ENCODE results near the gene KIAA2012. TPM values are rescaled to one million over a fixed set of nuclear protein-coding genes. Genes with fewer than 3 reads are reported as not detected.
A peak's percentile ranks its signal among the peaks of the same experiment; 100 is the strongest.

The KIAA2012 gene
- total RNA-seq, 1 donor from 2014 or later: 1.3 TPM

- H3K27ac Mint-ChIP-seq: peak overlapping the region; percentile 70
- peaks cover 56% of the 10 kb centered on the region for H3K4me1 Mint-ChIP-seq (ENCODE audit: unreplicated experiment)
- no peaks in the 10 kb centered on the region for H3K9me3 Mint-ChIP-seq
- no peaks in the 10 kb centered on the region for H3K36me3 Mint-ChIP-seq
- H3K4me3 Mint-ChIP-seq: no peak overlapping the region
- DNase-seq (ENCODE audit: extremely low spot score, unreplicated experiment): no peak
- no peak for TF ChIP-seq CTCF (conservative IDR thresholded peaks at IDR 0.05)
- no peaks in the 10 kb centered on the region for H3K27me3 Mint-ChIP-seq
Observed at GRCh38 chr2:202069170-202070067, 3.6 kb upstream of the KIAA2012 start.

GRCh38 chr2:202071107-202071506, 1.9 kb upstream of the KIAA2012 start:
- no peaks in the 10 kb centered on the region for H3K36me3 Mint-ChIP-seq
- DNase-seq (ENCODE audit: extremely low spot score, unreplicated experiment): no peak
- H3K27ac Mint-ChIP-seq: no peak overlapping the region
- peaks cover 47% of the 10 kb centered on the region for H3K4me1 Mint-ChIP-seq (ENCODE audit: unreplicated experiment)
- no peak overlapping the region for H3K4me3 Mint-ChIP-seq
- no peak for TF ChIP-seq CTCF (conservative IDR thresholded peaks at IDR 0.05)
- H3K27me3 Mint-ChIP-seq: no peaks in the 10 kb centered on the region
- H3K9me3 Mint-ChIP-seq: no peaks in the 10 kb centered on the region

- H3K4me1 Mint-ChIP-seq (ENCODE audit: unreplicated experiment): peaks cover 40% of the 10 kb centered on the region
- DNase-seq (ENCODE audit: extremely low spot score, unreplicated experiment): no peak
Observed at GRCh38 chr2:202072226-202072625, 829 bp upstream of the KIAA2012 start.

GRCh38 chr2:202074324-202074723, 1.3 kb downstream of the KIAA2012 start:
- H3K9me3 Mint-ChIP-seq: no peaks in the 10 kb centered on the region
- no peak for TF ChIP-seq CTCF (conservative IDR thresholded peaks at IDR 0.05)
- no peaks in the 10 kb centered on the region for H3K27me3 Mint-ChIP-seq
- no peak overlapping the region for H3K27ac Mint-ChIP-seq
- no peak overlapping the region for H3K4me3 Mint-ChIP-seq
- H3K4me1 Mint-ChIP-seq (ENCODE audit: unreplicated experiment): peaks cover 32% of the 10 kb centered on the region
- H3K36me3 Mint-ChIP-seq: no peaks in the 10 kb centered on the region
- DNase-seq (ENCODE audit: extremely low spot score, unreplicated experiment): no peak

More at GRCh38 chr2:202072226-202072625, 829 bp upstream of the KIAA2012 start:
- Mint-ChIP-seq H3K27ac (no peak overlapping the region), H3K36me3 (no peaks in the 10 kb centered on the region), H3K4me3 (no peak overlapping the region), H3K27me3 (no peaks in the 10 kb centered on the region), H3K9me3 (no peaks in the 10 kb centered on the region)
- peak; percentile 56 for TF ChIP-seq CTCF (conservative IDR thresholded peaks at IDR 0.05)

GRCh38 chr2:202079310-202079709, 6.3 kb downstream of the KIAA2012 start:
- Mint-ChIP-seq H3K9me3 (peaks cover 4% of the 10 kb centered on the region), H3K4me3 (no peak overlapping the region), H3K27ac (peak overlapping the region; percentile 85), H3K36me3 (no peaks in the 10 kb centered on the region), H3K4me1 (ENCODE audit: unreplicated experiment) (peaks cover 21% of the 10 kb centered on the region), H3K27me3 (no peaks in the 10 kb centered on the region)
- no peak for DNase-seq (ENCODE audit: extremely low spot score, unreplicated experiment)
- no peak for TF ChIP-seq CTCF (conservative IDR thresholded peaks at IDR 0.05)
